ENCODE measurements around the gene CDHR3. TPM values are rescaled to one million over a fixed set of nuclear protein-coding genes. Genes with fewer than 3 reads are reported as not detected.

The CDHR3 gene
- total RNA-seq, 1 experiment from 2014 or later, result 4.0 TPM

DNA sequence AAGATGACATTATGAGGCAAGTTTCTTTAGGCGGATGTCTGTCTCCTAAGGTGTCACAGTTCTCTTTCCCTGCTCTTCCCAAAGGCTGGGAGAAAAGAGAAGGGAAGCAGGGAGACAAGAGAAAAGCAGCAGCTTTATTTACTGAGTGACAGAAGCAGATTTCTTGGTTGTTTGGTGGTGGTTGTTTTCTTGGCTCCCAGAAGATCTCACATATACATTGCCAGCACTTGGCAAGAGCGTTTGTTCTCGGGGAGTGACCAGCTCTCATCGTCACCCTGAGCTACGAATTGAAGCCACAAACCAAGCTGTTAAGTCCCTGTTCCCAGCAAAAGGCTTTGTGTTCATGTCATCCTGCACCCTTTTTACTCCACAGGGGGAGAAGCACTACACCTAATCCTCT, 11.4 kb downstream of the CDHR3 start:
- intact Hi-C loops (cut with micrococcal nuclease; ENCODE audit: unreplicated experiment), result no loop called here
- no peaks in the 10 kb centered on the region for H3K4me1 Mint-ChIP-seq (ENCODE audit: low read depth, unreplicated experiment)
- TF ChIP-seq, protein P1, sequence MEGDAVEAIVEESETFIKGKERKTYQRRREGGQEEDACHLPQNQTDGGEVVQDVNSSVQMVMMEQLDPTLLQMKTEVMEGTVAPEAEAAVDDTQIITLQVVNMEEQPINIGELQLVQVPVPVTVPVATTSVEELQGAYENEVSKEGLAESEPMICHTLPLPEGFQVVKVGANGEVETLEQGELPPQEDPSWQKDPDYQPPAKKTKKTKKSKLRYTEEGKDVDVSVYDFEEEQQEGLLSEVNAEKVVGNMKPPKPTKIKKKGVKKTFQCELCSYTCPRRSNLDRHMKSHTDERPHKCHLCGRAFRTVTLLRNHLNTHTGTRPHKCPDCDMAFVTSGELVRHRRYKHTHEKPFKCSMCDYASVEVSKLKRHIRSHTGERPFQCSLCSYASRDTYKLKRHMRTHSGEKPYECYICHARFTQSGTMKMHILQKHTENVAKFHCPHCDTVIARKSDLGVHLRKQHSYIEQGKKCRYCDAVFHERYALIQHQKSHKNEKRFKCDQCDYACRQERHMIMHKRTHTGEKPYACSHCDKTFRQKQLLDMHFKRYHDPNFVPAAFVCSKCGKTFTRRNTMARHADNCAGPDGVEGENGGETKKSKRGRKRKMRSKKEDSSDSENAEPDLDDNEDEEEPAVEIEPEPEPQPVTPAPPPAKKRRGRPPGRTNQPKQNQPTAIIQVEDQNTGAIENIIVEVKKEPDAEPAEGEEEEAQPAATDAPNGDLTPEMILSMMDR (IDR thresholded peaks at IDR 0.05; ENCODE audit: unreplicated experiment), result no peak
- no peaks in the 10 kb centered on the region for H3K36me3 Mint-ChIP-seq (ENCODE audit: insufficient read depth, unreplicated experiment)
- no peak overlapping the region for H3K4me3 Mint-ChIP-seq (ENCODE audit: low read depth, unreplicated experiment)
- DNase-seq, result no peak
- BruUV-seq (replicated peaks), result no TSS peak
- H3K27me3 Mint-ChIP-seq (ENCODE audit: unreplicated experiment), result peaks cover 78% of the 10 kb centered on the region
- no peak overlapping the region for H3K27ac Mint-ChIP-seq (ENCODE audit: unreplicated experiment)
- no peaks in the 10 kb centered on the region for H3K9me3 Mint-ChIP-seq (ENCODE audit: low read depth, unreplicated experiment)
- CTCF ChIA-PET, result interaction anchor here (1.0 to 1.2 kb wide), 2 partner anchors 10 to 16 kb away, joined by 3 read pairs; no protein-coding TSS in a partner anchor

DNA sequence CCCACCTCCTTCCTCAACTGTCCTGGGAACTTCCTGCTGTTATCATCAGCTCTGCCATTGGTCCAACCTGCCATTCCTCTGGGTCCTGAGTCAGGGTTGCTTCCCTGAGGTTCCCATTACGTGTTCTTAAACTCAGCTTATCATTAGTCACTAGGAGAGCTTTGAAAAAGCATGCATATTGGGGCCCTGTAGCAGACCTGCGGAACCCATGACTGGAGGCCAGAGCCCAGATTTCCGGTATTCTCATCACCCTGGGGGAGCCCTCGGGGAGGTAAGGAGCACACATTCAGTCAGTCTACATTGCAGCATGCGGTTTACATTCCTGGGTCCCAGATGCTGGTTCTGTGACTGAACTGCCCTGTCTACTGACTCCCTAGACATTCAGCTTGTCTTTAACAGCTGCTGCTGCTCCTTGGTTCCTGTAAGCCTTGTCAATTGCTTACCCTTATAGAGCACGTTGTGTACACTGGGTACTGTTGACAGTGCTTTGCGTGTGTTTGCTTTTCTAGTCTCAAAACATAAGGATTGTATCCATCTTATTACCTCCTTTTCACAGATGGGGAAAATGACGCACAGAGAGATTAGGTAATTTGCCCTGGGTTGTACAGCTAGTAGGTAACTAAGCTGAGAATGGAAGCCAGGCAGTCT, 12.8 kb downstream of the CDHR3 start:
- H3K4me3 Mint-ChIP-seq (ENCODE audit: low read depth, unreplicated experiment), result no peak overlapping the region
- H3K9me3 Mint-ChIP-seq (ENCODE audit: low read depth, unreplicated experiment), result no peaks in the 10 kb centered on the region
- no TSS peak for BruUV-seq (replicated peaks)
- H3K27ac Mint-ChIP-seq (ENCODE audit: unreplicated experiment), result no peak overlapping the region
- H3K4me1 Mint-ChIP-seq (ENCODE audit: low read depth, unreplicated experiment), result no peaks in the 10 kb centered on the region
- intact Hi-C loops (cut with micrococcal nuclease; ENCODE audit: unreplicated experiment), result no loop called here
- CTCF ChIA-PET, result no interaction called here
- H3K27me3 Mint-ChIP-seq (ENCODE audit: unreplicated experiment), result peaks cover 71% of the 10 kb centered on the region
- H3K36me3 Mint-ChIP-seq (ENCODE audit: insufficient read depth, unreplicated experiment), result no peaks in the 10 kb centered on the region
- TF ChIP-seq, protein P1 (IDR thresholded peaks at IDR 0.05; ENCODE audit: unreplicated experiment), result no peak
- DNase-seq, result no peak

DNA sequence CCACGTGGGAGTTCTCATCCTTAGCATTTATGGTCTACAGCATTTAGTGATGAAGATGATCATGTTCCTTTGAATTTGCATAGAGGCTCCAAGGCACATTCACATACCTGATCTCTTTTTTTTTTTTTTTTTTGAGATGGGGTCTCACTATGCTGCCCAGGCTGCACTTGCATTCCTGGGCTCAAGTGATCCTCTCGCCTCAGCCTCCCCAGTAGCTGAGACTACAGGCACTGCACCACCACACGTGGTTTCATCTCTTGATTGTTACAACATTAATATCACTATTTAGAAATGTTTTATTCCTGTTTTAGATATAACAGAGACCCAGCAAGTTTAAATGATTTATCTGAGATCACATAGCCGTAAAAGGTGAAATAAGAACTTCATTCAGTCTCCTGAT, 13.8 kb downstream of the CDHR3 start:
- Mint-ChIP-seq H3K4me3 (ENCODE audit: low read depth, unreplicated experiment) (no peak overlapping the region), H3K27ac (ENCODE audit: unreplicated experiment) (no peak overlapping the region), H3K27me3 (ENCODE audit: unreplicated experiment) (peaks cover 81% of the 10 kb centered on the region), H3K36me3 (ENCODE audit: insufficient read depth, unreplicated experiment) (no peaks in the 10 kb centered on the region), H3K9me3 (ENCODE audit: low read depth, unreplicated experiment) (no peaks in the 10 kb centered on the region), H3K4me1 (ENCODE audit: low read depth, unreplicated experiment) (no peaks in the 10 kb centered on the region)
- intact Hi-C loops (cut with micrococcal nuclease; ENCODE audit: unreplicated experiment), result no loop called here
- no TSS peak for BruUV-seq (replicated peaks)
- TF ChIP-seq, protein P1 (IDR thresholded peaks at IDR 0.05; ENCODE audit: unreplicated experiment), result no peak
- CTCF ChIA-PET, result no interaction called here
- DNase-seq, result no peak

DNA sequence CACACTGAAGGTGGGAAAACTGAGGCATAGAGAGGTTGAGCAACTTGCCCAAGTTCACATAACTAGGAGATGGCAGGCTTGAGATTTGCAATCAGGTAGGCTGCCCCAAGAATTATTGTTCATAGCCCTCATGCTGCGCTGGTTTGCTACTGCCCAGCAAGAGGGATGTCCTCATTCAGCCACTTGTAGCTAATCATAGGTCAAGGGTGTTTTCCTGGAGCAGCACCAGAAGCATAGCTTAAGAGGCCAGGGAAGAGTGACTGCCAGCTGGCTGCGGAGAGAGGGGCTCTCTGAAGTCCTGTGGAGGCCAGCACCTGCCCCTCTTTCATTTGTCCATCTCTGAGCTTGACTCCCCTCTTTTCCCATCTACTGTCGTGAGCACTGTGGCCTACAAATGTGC, 15.0 kb downstream of the CDHR3 start:
- CTCF ChIA-PET, result no interaction called here
- no TSS peak for BruUV-seq (replicated peaks)
- Mint-ChIP-seq H3K27ac (ENCODE audit: unreplicated experiment) (no peak overlapping the region), H3K27me3 (ENCODE audit: unreplicated experiment) (peaks cover 81% of the 10 kb centered on the region), H3K9me3 (ENCODE audit: low read depth, unreplicated experiment) (no peaks in the 10 kb centered on the region), H3K4me1 (ENCODE audit: low read depth, unreplicated experiment) (no peaks in the 10 kb centered on the region), H3K36me3 (ENCODE audit: insufficient read depth, unreplicated experiment) (no peaks in the 10 kb centered on the region), H3K4me3 (ENCODE audit: low read depth, unreplicated experiment) (no peak overlapping the region)
- TF ChIP-seq, protein P1 (IDR thresholded peaks at IDR 0.05; ENCODE audit: unreplicated experiment), result no peak
- intact Hi-C loops (cut with micrococcal nuclease; ENCODE audit: unreplicated experiment), result no loop called here
- no peak for DNase-seq
